Endodermal cell (in vitro differentiated cells): Measurements from ENCODE around the gene ZNF780B. TPM values are rescaled to one million over a fixed set of nuclear protein-coding genes. Genes with fewer than 3 reads are reported as not detected.

Experiments used
- DNase-seq: peaks from one replicate; pipeline ENCODE4 v3.0.0-alpha.2; 2017
- H3K27ac ChIP-seq: 2 replicates; pipeline ENCODE4 v1.5.1; 2013; ENCODE audit warnings: mild to moderate bottlenecking, low read depth, low read length, moderate library complexity
- H3K27me3 ChIP-seq: 2 replicates; pipeline ENCODE4 v1.6.1; 2013; ENCODE audit warnings: mild to moderate bottlenecking, low read length, moderate library complexity; ENCODE audit not compliant: insufficient read depth, control insufficient read depth, poor library complexity, severe bottlenecking
- H3K36me3 ChIP-seq: 2 replicates; pipeline ENCODE4 v1.7.0; 2013; ENCODE audit warnings: mild to moderate bottlenecking, low read length, moderate library complexity; ENCODE audit not compliant: control insufficient read depth, insufficient read depth
- H3K4me1 ChIP-seq: one replicate; pipeline ENCODE4 v1.7.0; 2013; ENCODE audit warnings: low read length; ENCODE audit not compliant: control insufficient read depth, insufficient read depth
- H3K4me3 ChIP-seq: 2 replicates; pipeline ENCODE4 v1.5.1; 2013; ENCODE audit warnings: mild to moderate bottlenecking, low read length, moderate library complexity
- H3K9ac ChIP-seq: 2 replicates; pipeline ENCODE4 v1.6.1; 2013; ENCODE audit warnings: mild to moderate bottlenecking, low read length, moderate library complexity; ENCODE audit not compliant: poor library complexity, severe bottlenecking; ENCODE audit errors: extremely low read depth
- H3K9me3 ChIP-seq: 2 replicates; pipeline ENCODE4 v1.6.1; 2013; ENCODE audit warnings: mild to moderate bottlenecking, low read length, moderate library complexity; ENCODE audit not compliant: control insufficient read depth
- H3K27ac Mint-ChIP-seq: 2 replicates; pipeline ENCODE4 v1.8.0; 2020; ENCODE audit warnings: mixed read lengths
- H3K27me3 Mint-ChIP-seq: 2 replicates; pipeline ENCODE4 v1.8.0; 2021; ENCODE audit warnings: mild to moderate bottlenecking, mixed read lengths; ENCODE audit not compliant: insufficient read depth
- H3K36me3 Mint-ChIP-seq: 2 replicates; pipeline ENCODE4 v1.8.0; 2020; ENCODE audit warnings: low read depth, mixed read lengths
- H3K4me1 Mint-ChIP-seq: 2 replicates; pipeline ENCODE4 v1.8.0; 2020; ENCODE audit warnings: mixed read lengths
- H3K4me3 Mint-ChIP-seq: 2 replicates; pipeline ENCODE4 v1.8.0; 2020; ENCODE audit warnings: mild to moderate bottlenecking, moderate library complexity, mixed read lengths
- H3K9me3 Mint-ChIP-seq: 2 replicates; pipeline ENCODE4 v1.8.0; 2020; ENCODE audit warnings: mild to moderate bottlenecking, mixed read lengths
- CTCF ChIP-seq: fragments of 200-600 bp; sonication (generic); conservative IDR thresholded peaks from 2 replicates; pipeline ENCODE4 v1.5.0; 2021; ENCODE audit warnings: antibody characterized with exemption, mild to moderate bottlenecking
- WGBS, 2 experiments: methylation state at CpG; one replicate each; pipeline versions ENCODE4 v1.1.5 to v1.1.7; 2013; ENCODE audit warnings: missing lambda C conversion rate in 2 of 2, mixed read lengths in 1 of 2; ENCODE audit not compliant: insufficient coverage in 1 of 2, insufficient read length in 1 of 2; 5-methylcytosine and 5-hydroxymethylcytosine counted together
- total RNA-seq, 2 donors: library from RNA; stranded (reverse); fragmentation: NEBNext Ultra II Directional in 1 of 2; extraction: Animal tissue kit (Norgen Biotek cat#: 25700) in 1 of 2; gene quantifications; 2 replicates in 1 of 2; 3 replicates in 1 of 2; pipeline ENCODE4 v1.2.1, GENCODE V29; 2021

The ZNF780B gene
- total RNA-seq, 2 donors from 2014 or later = 24.7 to 30.5 TPM

DNA sequence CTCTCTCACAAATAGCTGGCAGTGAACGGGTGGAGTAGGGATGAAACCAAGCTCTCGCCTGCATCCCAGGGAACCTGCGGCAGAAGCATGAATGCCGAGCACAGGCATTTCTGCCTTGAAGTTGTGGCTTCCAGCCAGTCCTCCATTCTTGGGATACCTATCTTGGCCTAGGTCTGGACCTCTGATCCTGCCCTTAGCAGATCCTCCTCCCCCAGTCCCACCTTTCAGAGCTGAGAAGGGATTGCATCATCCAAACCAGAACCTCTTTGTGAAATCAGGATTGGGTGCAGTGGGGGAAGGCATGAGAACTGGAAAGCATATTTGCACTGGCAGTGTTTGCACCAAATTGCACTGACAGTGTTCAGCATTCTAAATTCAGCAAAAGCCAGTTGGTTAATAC is 28.9 kb upstream of the ZNF780B start:
- Mint-ChIP-seq H3K4me3 (no peak overlapping the region), H3K27ac (no peak overlapping the region), H3K27me3 (no peaks in the 10 kb centered on the region), H3K9me3 (peaks cover 28% of the 10 kb centered on the region), H3K4me1 (peaks cover 4% of the 10 kb centered on the region), H3K36me3 (peaks cover 62% of the 10 kb centered on the region)
- TF ChIP-seq CTCF = no peak
- peaks cover 46% of the 10 kb centered on the region for H3K36me3 ChIP-seq
- WGBS, 2 experiments = 88 to 90% methylated on average over 2 to 4 of the region's 4 CpGs
- H3K27ac ChIP-seq = no peak overlapping the region
- DNase-seq = peak; percentile 38
- H3K27me3 ChIP-seq = no peaks in the 10 kb centered on the region
- peaks cover 31% of the 10 kb centered on the region for H3K9me3 ChIP-seq
- H3K4me3 ChIP-seq = no peak overlapping the region
- H3K4me1 ChIP-seq = no peaks in the 10 kb centered on the region
- H3K9ac ChIP-seq = no peak overlapping the region

GRCh38 chr19:40081411-40081810 is 25.4 kb upstream of the ZNF780B start:
- H3K27ac ChIP-seq = no peak overlapping the region

GRCh38 chr19:40080289-40080688 is 24.3 kb upstream of the ZNF780B start:
- Mint-ChIP-seq H3K36me3 (peaks cover 93% of the 10 kb centered on the region), H3K27ac (no peak overlapping the region), H3K4me1 (no peaks in the 10 kb centered on the region), H3K9me3 (peaks cover 60% of the 10 kb centered on the region), H3K4me3 (no peak overlapping the region), H3K27me3 (no peaks in the 10 kb centered on the region)
- Histone ChIP-seq H3K36me3 (peaks cover 86% of the 10 kb centered on the region), H3K9ac (no peak overlapping the region), H3K9me3 (peaks cover 60% of the 10 kb centered on the region), H3K4me1 (no peaks in the 10 kb centered on the region), H3K27ac (no peak overlapping the region), H3K4me3 (peak overlapping the region; percentile 59), H3K27me3 (no peaks in the 10 kb centered on the region)
- 100% methylated on average over 1 of the region's 1 CpG; no CpG with 5 or more reads in 1 of the 2 experiments for WGBS, 2 experiments
- no peak for DNase-seq
- TF ChIP-seq CTCF = no peak

More at GRCh38 chr19:40081411-40081810, 25.4 kb upstream of the ZNF780B start:
- Histone ChIP-seq H3K27me3 (no peaks in the 10 kb centered on the region), H3K9ac (no peak overlapping the region), H3K4me3 (no peak overlapping the region), H3K36me3 (peaks cover 75% of the 10 kb centered on the region), H3K4me1 (no peaks in the 10 kb centered on the region), H3K9me3 (peaks cover 49% of the 10 kb centered on the region)
- Mint-ChIP-seq H3K4me3 (no peak overlapping the region), H3K9me3 (peaks cover 49% of the 10 kb centered on the region), H3K4me1 (no peaks in the 10 kb centered on the region), H3K36me3 (peaks cover 82% of the 10 kb centered on the region), H3K27ac (no peak overlapping the region), H3K27me3 (no peaks in the 10 kb centered on the region)
- no peak for TF ChIP-seq CTCF
- DNase-seq = no peak
- WGBS, 2 experiments = 92 to 100% methylated on average over 1 of the region's 1 CpG
